ENCODE results near the gene SAMMSON.

The SAMMSON gene

DNA sequence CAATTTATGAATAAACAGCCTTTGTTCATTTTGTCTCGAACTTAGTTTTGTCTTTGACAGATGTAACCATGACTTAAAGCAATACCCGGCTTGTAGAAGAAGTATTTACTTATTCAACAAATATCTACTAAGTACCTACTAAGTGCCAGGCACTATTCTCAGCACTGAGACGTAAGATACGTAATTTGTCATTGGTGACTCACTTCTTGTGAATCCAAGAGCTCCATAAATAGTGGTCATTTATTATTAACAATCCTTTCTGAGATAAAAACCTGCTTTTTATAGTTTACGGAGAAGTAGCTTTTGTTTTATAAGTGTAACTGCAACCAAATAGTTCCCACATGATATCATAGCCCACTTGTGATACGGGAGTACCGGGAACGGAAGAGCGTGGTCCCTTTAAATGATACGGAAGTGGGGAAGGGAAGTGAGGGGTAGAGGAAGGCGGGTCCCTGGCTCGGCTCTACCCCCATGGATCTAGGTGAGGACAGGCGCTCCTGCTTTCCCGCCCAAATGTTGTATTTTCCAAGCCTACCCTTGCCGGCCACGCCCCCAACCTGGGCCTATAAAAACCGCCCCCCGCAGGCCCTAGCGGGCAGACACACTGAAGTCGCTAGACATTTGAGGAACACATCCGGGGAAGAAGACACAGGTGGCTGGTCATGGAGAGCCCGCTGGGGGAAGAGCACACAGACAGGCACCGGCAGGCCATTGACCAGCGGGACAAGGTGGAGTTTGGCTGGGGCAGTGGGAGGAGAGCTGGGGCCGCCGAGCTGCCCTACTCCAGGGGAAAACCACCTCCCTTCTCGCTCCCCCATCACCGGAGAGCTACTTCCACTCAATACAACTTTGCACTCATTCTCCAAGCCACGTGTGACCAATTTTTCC is at the start of gene SAMMSON:
SAMMSON (plus strand) TSS at position 594 of the 888 bp plus-strand sequence.
- no peak for DNase-seq

DNA sequence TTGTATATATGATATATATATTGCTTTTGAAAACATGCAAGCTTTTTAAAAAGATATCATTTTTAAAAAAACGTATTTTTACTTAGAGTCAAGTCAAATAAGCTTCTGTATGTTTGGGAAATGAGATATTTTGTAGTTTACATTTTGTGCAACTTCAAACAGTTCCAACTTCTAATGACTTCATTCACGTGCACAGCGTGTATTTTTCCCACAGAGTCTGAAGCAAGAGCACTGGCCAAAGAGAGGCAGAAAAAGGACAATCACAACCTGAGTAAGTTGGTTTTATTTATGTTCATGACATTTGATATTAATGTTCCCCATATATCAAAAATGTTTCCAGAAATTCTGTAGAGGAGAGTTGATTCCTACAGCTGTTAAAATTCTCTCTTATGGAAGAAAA is 47.9 kb upstream of the SAMMSON start:
- DNase-seq: no peak

DNA sequence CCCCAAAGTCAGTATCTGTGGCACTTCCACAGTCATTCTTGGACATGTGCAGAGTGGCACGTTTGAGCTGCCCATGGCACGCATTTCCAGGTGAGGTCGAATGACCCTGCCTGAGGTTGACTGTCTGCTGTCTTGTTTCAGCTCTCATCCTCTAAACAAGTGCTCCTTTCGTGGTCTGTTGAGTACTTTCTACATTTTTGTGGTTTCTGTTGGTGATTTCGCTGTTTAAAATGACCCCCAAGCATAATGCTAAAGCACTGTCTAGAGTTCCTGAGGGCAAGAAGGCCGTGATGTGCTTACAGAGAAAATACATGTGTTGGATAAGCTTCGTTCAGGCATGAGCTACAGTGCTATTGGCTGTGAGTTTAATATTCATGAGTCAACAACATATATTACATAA is 40.0 kb upstream of the SAMMSON start:
- no peak for DNase-seq

- no peak for DNase-seq
These were observed 37.7 kb upstream of the SAMMSON start for GRCh38 chr3:69961706-69962439.

DNA sequence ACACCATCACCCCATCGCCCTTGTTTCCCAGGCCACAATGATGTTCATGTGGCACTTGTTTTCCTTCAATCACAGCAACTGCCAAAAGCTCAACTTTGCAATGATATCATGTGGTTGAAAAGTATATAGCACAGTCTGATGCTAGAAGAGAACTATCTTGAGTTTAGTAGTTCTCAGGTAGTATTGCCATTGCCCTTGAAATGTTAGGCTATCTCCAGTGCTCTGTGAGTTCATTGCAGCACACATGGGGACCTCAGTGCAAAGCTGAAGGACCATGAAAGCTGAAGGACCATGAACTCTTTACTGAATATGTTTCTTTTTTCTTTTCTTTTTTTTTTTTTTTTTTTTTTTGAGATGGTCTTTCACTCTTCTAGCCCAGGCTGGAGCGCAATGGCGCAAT is 35.9 kb upstream of the SAMMSON start:
- no peak for DNase-seq

- DNase-seq: no peak
These were observed 32.4 kb upstream of the SAMMSON start for GRCh38 chr3:69967156-69967555.

DNA sequence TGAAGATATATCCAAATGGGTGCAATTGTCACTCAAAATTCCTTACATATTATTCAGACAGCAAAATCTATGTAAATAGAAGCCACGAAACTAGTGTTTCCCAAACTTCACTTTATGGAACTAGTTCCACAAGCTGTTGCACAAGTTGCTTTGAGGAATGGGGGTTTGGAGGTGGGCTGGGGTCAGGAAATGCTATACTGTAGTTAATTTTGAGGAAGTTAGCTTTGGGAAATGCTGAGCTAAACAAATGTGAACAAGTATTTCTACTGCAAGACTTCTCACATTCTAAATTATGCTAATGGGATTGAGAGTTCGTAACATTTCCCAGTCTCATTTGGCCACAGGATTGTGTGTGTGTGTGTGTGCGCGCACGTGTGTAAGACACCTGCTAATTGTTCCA is 28.7 kb upstream of the SAMMSON start:
- no peak for DNase-seq

GRCh38 chr3:69972672-69973071 is 26.9 kb upstream of the SAMMSON start:
- DNase-seq: no peak

- no peak for DNase-seq
These were observed 23.5 kb upstream of the SAMMSON start for GRCh38 chr3:69976021-69976420.

DNA sequence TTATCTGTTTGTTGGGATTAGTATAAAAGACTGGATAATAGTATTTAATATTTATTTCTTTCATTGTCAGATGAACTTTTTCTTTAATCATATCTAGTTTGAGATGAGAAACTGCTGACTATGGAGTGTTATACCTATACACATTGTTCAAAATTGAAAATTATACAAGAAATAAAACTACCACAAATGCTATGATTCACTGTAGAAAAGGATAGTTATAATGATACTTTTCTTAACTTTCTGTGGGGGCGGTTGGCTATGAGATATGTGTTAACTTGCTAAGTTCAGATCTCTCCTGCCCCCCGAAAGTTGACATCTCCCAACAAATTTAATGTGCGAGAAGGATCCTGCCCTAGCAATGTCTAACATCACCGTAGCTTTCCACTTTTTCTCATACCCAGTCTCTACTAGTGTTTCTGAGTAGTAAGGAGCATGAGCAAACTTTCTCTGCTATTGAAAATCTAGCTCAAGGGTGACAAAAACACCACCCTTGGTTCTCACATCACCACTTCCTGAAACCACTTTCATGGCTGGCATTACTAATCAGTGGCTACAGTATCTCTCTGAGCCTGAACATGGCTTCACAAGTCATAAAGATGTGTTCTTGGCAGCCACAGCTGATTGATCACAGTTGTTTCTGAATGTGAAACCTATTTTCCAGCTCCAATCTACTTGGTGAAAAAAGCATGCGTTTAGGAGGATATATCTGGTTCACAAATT is 15.8 kb upstream of the SAMMSON start:
- no peak for DNase-seq

- no peak for DNase-seq
These were observed 14.3 kb upstream of the SAMMSON start for GRCh38 chr3:69985266-69985665.

- no peak for DNase-seq
These were observed 13.1 kb upstream of the SAMMSON start for GRCh38 chr3:69986419-69986818.

DNA sequence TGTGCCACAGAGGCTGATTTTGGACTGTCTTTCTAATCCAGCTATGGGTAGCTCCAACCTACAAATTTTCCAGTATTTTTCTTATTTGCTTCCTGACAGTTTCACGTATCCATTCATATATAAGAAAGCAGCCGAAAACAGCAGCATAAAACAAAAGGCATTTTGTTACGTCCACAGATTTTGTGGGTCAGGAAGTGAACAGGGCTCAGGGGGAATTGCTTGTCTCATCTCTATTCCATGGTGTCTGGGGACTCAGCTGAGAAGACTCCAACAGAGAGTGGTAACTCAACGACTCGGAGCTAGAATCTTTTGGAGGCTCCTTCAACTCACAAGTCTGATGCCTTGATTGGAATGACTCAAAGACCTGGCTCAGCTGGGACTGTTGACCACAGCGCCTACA is 11.7 kb upstream of the SAMMSON start:
- no peak for DNase-seq

- no peak for DNase-seq
These were observed 5.8 kb upstream of the SAMMSON start for GRCh38 chr3:69993757-69994156.

DNA sequence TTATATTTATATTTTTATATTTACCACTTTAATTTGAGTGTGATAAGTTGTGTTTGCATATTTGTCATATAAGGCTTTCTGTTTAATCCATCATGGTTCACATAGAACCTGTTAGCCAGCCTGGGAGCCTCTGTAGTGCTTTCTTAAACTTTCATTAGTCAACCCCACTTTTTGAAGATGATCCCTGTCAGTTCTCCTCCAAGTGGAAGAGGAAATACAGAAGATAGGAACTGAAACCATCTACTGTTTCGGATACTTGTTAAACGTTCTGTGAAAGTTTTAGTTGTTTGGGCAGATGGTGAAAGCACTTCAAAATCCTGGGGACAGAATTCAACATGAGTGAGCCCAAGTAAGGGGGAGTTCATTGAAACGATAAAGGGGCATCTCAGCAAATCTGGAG is 4.6 kb upstream of the SAMMSON start:
- no peak for DNase-seq

GRCh38 chr3:69997631-69998307 is 1.8 kb upstream of the SAMMSON start:
- DNase-seq: no peak

GRCh38 chr3:69998759-69999139 is 784 bp upstream of the SAMMSON start:
- DNase-seq: no peak

GRCh38 chr3:70000028-70000410 is 486 bp downstream of the SAMMSON start:
- no peak for DNase-seq

DNA sequence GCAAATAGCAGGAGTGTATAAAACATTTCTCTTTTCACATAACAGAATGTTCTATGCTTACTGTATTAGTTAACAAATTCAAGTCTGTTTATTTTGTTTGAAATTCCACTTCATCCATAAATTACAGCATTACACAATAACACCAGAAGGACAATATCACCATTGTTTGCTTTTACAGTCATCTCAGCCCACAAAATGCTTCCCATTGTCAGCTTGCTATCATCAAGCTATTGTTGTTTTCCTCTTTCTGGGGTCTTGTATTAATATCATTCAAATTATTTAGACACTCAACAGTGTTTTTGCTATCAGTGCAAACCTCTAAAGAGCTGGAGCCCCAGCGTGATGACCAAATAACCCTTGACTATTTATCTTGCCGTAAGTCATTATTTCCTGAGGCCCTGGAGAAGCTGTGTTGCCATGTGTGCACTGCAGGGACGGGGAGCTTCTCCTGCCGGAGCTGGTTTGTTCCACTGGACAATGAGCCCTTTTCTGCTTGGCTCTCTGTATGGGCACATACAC is 1.1 kb downstream of the SAMMSON start:
- peak; percentile 55 for DNase-seq

GRCh38 chr3:70003119-70003518 is 3.6 kb downstream of the SAMMSON start:
- no peak for DNase-seq

GRCh38 chr3:70006089-70006488 is 6.6 kb downstream of the SAMMSON start:
- no peak for DNase-seq

- DNase-seq: no peak
These were observed 10.8 kb downstream of the SAMMSON start for GRCh38 chr3:70010346-70010745.

DNA sequence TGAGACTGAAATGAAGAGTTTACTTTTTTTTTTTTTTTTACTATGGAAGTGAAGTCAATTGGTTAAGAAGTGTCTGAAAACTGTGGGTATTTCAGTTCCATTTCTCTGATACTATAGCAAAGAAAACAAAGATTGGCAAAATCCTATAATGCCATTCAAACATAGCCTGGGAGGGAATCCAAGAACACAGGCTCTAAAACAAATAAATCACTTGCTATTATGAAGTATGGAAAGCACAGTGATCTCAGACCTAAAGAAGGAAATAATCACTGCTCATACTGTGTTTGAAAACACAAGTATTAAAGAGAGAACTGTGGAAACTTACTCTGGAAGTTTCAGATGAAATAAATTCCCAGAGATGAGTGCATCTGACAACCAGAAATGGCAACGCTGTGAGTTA is 12.0 kb downstream of the SAMMSON start:
- no peak for DNase-seq

Measured in COR-L47 (cell line).